PC-9 (cell line): ENCODE data around the gene FAM81B.

Source experiments
- CTCF ChIP-seq: fragments of 200-600 bp; sonication (generic); conservative IDR thresholded peaks from 2 replicates; pipeline ENCODE4 v1.6.1; 2017; ENCODE audit warnings: mixed run types, antibody characterized with exemption, mild to moderate bottlenecking, moderate library complexity
- EZH2 ChIP-seq: fragments of 200-600 bp; sonication (generic); IDR thresholded peaks from 2 replicates; pipeline ENCODE4 v1.8.0; 2017; ENCODE audit warnings: antibody characterized with exemption, low read depth

- TF ChIP-seq CTCF (no peak), EZH2 (no peak)
Observed at GRCh38 chr5:95406426-95407090, 15.4 kb downstream of the FAM81B start.
